Endodermal cell (in vitro differentiated cells): ENCODE measurements around the gene PAXX. TPM values are rescaled to one million over a fixed set of nuclear protein-coding genes. Genes with fewer than 3 reads are reported as not detected.
A peak's percentile ranks its signal among the peaks of the same experiment; 100 is the strongest.

Experiments used
- DNase-seq: peaks from one replicate; pipeline ENCODE4 v3.0.0-alpha.2; 2017
- H3K27ac ChIP-seq: 2 replicates; pipeline ENCODE4 v1.5.1; 2013; ENCODE audit warnings: mild to moderate bottlenecking, low read depth, low read length, moderate library complexity
- H3K27me3 ChIP-seq: 2 replicates; pipeline ENCODE4 v1.6.1; 2013; ENCODE audit warnings: mild to moderate bottlenecking, low read length, moderate library complexity; ENCODE audit not compliant: insufficient read depth, control insufficient read depth, poor library complexity, severe bottlenecking
- H3K36me3 ChIP-seq: 2 replicates; pipeline ENCODE4 v1.7.0; 2013; ENCODE audit warnings: mild to moderate bottlenecking, low read length, moderate library complexity; ENCODE audit not compliant: control insufficient read depth, insufficient read depth
- H3K4me1 ChIP-seq: one replicate; pipeline ENCODE4 v1.7.0; 2013; ENCODE audit warnings: low read length; ENCODE audit not compliant: control insufficient read depth, insufficient read depth
- H3K4me3 ChIP-seq: 2 replicates; pipeline ENCODE4 v1.5.1; 2013; ENCODE audit warnings: mild to moderate bottlenecking, low read length, moderate library complexity
- H3K9ac ChIP-seq: 2 replicates; pipeline ENCODE4 v1.6.1; 2013; ENCODE audit warnings: mild to moderate bottlenecking, low read length, moderate library complexity; ENCODE audit not compliant: poor library complexity, severe bottlenecking; ENCODE audit errors: extremely low read depth
- H3K9me3 ChIP-seq: 2 replicates; pipeline ENCODE4 v1.6.1; 2013; ENCODE audit warnings: mild to moderate bottlenecking, low read length, moderate library complexity; ENCODE audit not compliant: control insufficient read depth
- H3K27ac Mint-ChIP-seq: 2 replicates; pipeline ENCODE4 v1.8.0; 2020; ENCODE audit warnings: mixed read lengths
- H3K27me3 Mint-ChIP-seq: 2 replicates; pipeline ENCODE4 v1.8.0; 2021; ENCODE audit warnings: mild to moderate bottlenecking, mixed read lengths; ENCODE audit not compliant: insufficient read depth
- H3K36me3 Mint-ChIP-seq: 2 replicates; pipeline ENCODE4 v1.8.0; 2020; ENCODE audit warnings: low read depth, mixed read lengths
- H3K4me1 Mint-ChIP-seq: 2 replicates; pipeline ENCODE4 v1.8.0; 2020; ENCODE audit warnings: mixed read lengths
- H3K4me3 Mint-ChIP-seq: 2 replicates; pipeline ENCODE4 v1.8.0; 2020; ENCODE audit warnings: mild to moderate bottlenecking, moderate library complexity, mixed read lengths
- H3K9me3 Mint-ChIP-seq: 2 replicates; pipeline ENCODE4 v1.8.0; 2020; ENCODE audit warnings: mild to moderate bottlenecking, mixed read lengths
- CTCF ChIP-seq: fragments of 200-600 bp; sonication (generic); conservative IDR thresholded peaks from 2 replicates; pipeline ENCODE4 v1.5.0; 2021; ENCODE audit warnings: antibody characterized with exemption, mild to moderate bottlenecking
- WGBS, 2 experiments: methylation state at CpG; one replicate each; pipeline versions ENCODE4 v1.1.5 to v1.1.7; 2013; ENCODE audit warnings: missing lambda C conversion rate in 2 of 2, mixed read lengths in 1 of 2; ENCODE audit not compliant: insufficient coverage in 1 of 2, insufficient read length in 1 of 2; 5-methylcytosine and 5-hydroxymethylcytosine counted together
- total RNA-seq, 2 donors: library from RNA; stranded (reverse); fragmentation: NEBNext Ultra II Directional in 1 of 2; extraction: Animal tissue kit (Norgen Biotek cat#: 25700) in 1 of 2; gene quantifications; 2 replicates in 1 of 2; 3 replicates in 1 of 2; pipeline ENCODE4 v1.2.1, GENCODE V29; 2021

PAXX gene
- total RNA-seq, 2 donors from 2014 or later, result 58.3 to 66.7 TPM

- 94 to 98% methylated on average over 20 to 24 of the region's 24 CpGs for WGBS, 2 experiments
- peaks cover 2% of the 10 kb centered on the region for H3K9me3 Mint-ChIP-seq
Measured at GRCh38 chr9:137011156-137011555, 18.9 kb downstream of the PAXX start.

GRCh38 chr9:137011907-137012675, 19.9 kb downstream of the PAXX start:
- H3K4me1 ChIP-seq, result no peaks in the 10 kb centered on the region
- H3K4me3 ChIP-seq, result no peak overlapping the region
- no peak overlapping the region for H3K9ac ChIP-seq
- Mint-ChIP-seq H3K27ac (no peak overlapping the region), H3K4me1 (no peaks in the 10 kb centered on the region), H3K36me3 (peaks cover 5% of the 10 kb centered on the region), H3K27me3 (no peaks in the 10 kb centered on the region), H3K4me3 (no peak overlapping the region), H3K9me3 (peaks cover 1% of the 10 kb centered on the region)
- no peaks in the 10 kb centered on the region for H3K9me3 ChIP-seq
- H3K36me3 ChIP-seq, result no peaks in the 10 kb centered on the region
- DNase-seq, result no peak
- WGBS, 2 experiments, result 93 to 96% methylated on average over 13 to 39 of the region's 39 CpGs
- no peaks in the 10 kb centered on the region for H3K27me3 ChIP-seq
- H3K27ac ChIP-seq, result no peak overlapping the region
- no peak for TF ChIP-seq CTCF

More at GRCh38 chr9:137011156-137011555, 18.9 kb downstream of the PAXX start:
- H3K4me3 Mint-ChIP-seq, result no peak overlapping the region
- no peaks in the 10 kb centered on the region for H3K4me1 ChIP-seq
- H3K4me1 Mint-ChIP-seq, result no peaks in the 10 kb centered on the region
- H3K4me3 ChIP-seq, result no peak overlapping the region
- H3K36me3 Mint-ChIP-seq, result peaks cover 1% of the 10 kb centered on the region
- no peak for DNase-seq
- H3K27ac Mint-ChIP-seq, result no peak overlapping the region
- no peak overlapping the region for H3K27ac ChIP-seq
- TF ChIP-seq CTCF, result no peak
- H3K27me3 Mint-ChIP-seq, result no peaks in the 10 kb centered on the region
- H3K27me3 ChIP-seq, result no peaks in the 10 kb centered on the region
- no peak overlapping the region for H3K9ac ChIP-seq
- no peaks in the 10 kb centered on the region for H3K9me3 ChIP-seq
- H3K36me3 ChIP-seq, result no peaks in the 10 kb centered on the region

- TF ChIP-seq CTCF, result no peak
- H3K27me3 Mint-ChIP-seq, result no peaks in the 10 kb centered on the region
Measured at GRCh38 chr9:137012694-137013570, 20.7 kb downstream of the PAXX start.

More at GRCh38 chr9:137012694-137013570, 20.7 kb downstream of the PAXX start:
- H3K27ac ChIP-seq, result no peak overlapping the region
- no peaks in the 10 kb centered on the region for H3K27me3 ChIP-seq
- no peak overlapping the region for H3K9ac ChIP-seq
- Mint-ChIP-seq H3K36me3 (peaks cover 6% of the 10 kb centered on the region), H3K9me3 (peaks cover 1% of the 10 kb centered on the region), H3K4me3 (no peak overlapping the region), H3K27ac (no peak overlapping the region), H3K4me1 (no peaks in the 10 kb centered on the region)
- no peaks in the 10 kb centered on the region for H3K4me1 ChIP-seq
- peak; percentile 68 for DNase-seq
- no peaks in the 10 kb centered on the region for H3K9me3 ChIP-seq
- WGBS, 2 experiments, result 85 to 87% methylated on average over 29 to 67 of the region's 67 CpGs
- H3K4me3 ChIP-seq, result no peak overlapping the region
- H3K36me3 ChIP-seq, result no peaks in the 10 kb centered on the region
